ENCODE results near the gene RNF10. TPM values are rescaled to one million over a fixed set of nuclear protein-coding genes. Genes with fewer than 3 reads are reported as not detected.
A peak's percentile ranks its signal among the peaks of the same experiment; 100 is the strongest.

RNF10 gene
- total RNA-seq, 2 experiments from 2014 or later, result 441 to 446 TPM

DNA sequence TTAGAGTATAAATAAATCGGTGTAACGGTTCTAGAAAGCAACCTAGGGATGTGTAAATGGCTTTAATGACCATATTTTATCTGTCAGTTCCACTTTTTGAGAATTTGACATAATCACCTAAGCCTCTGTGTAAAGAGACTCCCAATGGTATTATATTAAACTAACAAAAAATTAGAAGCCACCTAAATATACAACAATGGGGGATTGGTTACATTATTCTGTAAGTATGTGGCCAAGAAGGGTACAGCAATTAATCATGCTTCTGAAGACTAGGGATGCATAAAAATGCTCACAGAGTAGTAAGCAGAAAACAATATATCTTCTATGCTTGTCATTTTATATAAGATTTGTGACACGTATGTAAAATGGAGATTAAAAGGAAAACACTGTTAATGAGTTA is 10.5 kb downstream of the RNF10 start:
- ChIA-PET CTCF (no interaction called here), POLR2A (no interaction called here)
- peaks cover 34% of the 10 kb centered on the region for H3K36me3 Mint-ChIP-seq (ENCODE audit: low read depth)
- no peak overlapping the region for H3K4me3 Mint-ChIP-seq
- ATAC-seq (ENCODE audit: poor library complexity) (no peak), DNase-seq (no peak)
- H3K27me3 ChIP-seq (ENCODE audit: control insufficient read depth in 1 of 2, insufficient read depth in 2 of 2, low read length in 2 of 2), result no peaks in the 10 kb centered on the region
- peaks cover 35% of the 10 kb centered on the region for H3K4me1 Mint-ChIP-seq (ENCODE audit: low read depth)
- H3K9me3 ChIP-seq (ENCODE audit: control insufficient read depth in 1 of 2, insufficient read depth in 1 of 2, low read length in 2 of 2), result no peaks in the 10 kb centered on the region
- H3K27ac ChIP-seq (ENCODE audit: low read depth in 1 of 2, low read length in 2 of 2), result no peak overlapping the region
- H3K27ac Mint-ChIP-seq, result peak overlapping the region; percentile 68
- no peak overlapping the region for H3K4me3 ChIP-seq (ENCODE audit: low read length)
- no peak for TF ChIP-seq CTCF (IDR thresholded peaks at IDR 0.05)
- peaks cover 59% of the 10 kb centered on the region for H3K36me3 ChIP-seq (ENCODE audit: insufficient read depth, low read length)
- H3K4me1 ChIP-seq (ENCODE audit: insufficient read depth, low read length), result peaks cover 52% of the 10 kb centered on the region
- no peaks in the 10 kb centered on the region for H3K9me3 Mint-ChIP-seq
- H3K27me3 Mint-ChIP-seq, result no peaks in the 10 kb centered on the region
- intact Hi-C loops (cut with DNase I, micrococcal nuclease), result no loop called here

- H3K36me3 ChIP-seq (ENCODE audit: insufficient read depth, low read length), result peaks cover 65% of the 10 kb centered on the region
- DNase-seq (no peak), ATAC-seq (ENCODE audit: poor library complexity) (no peak)
- no peaks in the 10 kb centered on the region for H3K9me3 Mint-ChIP-seq
- intact Hi-C loops (cut with DNase I, micrococcal nuclease), result no loop called here
- H3K27ac ChIP-seq (ENCODE audit: low read depth in 1 of 2, low read length in 2 of 2), result no peak overlapping the region
- H3K9me3 ChIP-seq (ENCODE audit: control insufficient read depth in 1 of 2, insufficient read depth in 1 of 2, low read length in 2 of 2), result no peaks in the 10 kb centered on the region
- POLR2A ChIA-PET, result no interaction called here
- H3K27me3 ChIP-seq (ENCODE audit: control insufficient read depth in 1 of 2, insufficient read depth in 2 of 2, low read length in 2 of 2), result no peaks in the 10 kb centered on the region
- no peak for TF ChIP-seq CTCF (IDR thresholded peaks at IDR 0.05)
- H3K4me3 Mint-ChIP-seq, result no peak overlapping the region
- peaks cover 24% of the 10 kb centered on the region for H3K36me3 Mint-ChIP-seq (ENCODE audit: low read depth)
- peaks cover 46% of the 10 kb centered on the region for H3K4me1 ChIP-seq (ENCODE audit: insufficient read depth, low read length)
- CTCF ChIA-PET, result interaction anchor here (0.5 kb wide), 1 partner anchor 262 kb away, joined by 3 read pairs; no protein-coding TSS in a partner anchor
- no peaks in the 10 kb centered on the region for H3K27me3 Mint-ChIP-seq
- H3K4me3 ChIP-seq (ENCODE audit: low read length), result no peak overlapping the region
- H3K27ac Mint-ChIP-seq, result no peak overlapping the region
- peaks cover 25% of the 10 kb centered on the region for H3K4me1 Mint-ChIP-seq (ENCODE audit: low read depth)
Measured at GRCh38 chr12:120546050-120546386, 11.9 kb downstream of the RNF10 start.

DNA sequence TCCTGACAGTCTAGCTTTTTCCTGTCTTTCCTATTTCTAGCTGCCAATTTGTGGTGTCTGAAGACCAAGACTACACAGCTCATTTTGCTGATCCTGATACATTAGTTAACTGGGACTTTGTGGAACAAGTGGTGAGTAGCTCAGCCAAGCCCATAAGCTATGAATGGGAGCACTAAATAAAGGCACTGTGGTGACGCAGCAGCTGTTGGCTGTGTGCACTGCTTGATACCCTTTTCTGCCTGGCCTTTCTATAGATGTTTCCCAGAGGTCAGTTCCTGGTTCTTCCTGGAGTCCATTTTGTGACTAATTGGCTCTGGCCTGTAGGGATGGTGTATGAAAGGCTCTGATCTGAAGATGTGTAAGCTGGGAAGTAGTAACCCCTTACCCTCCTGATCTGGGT is 20.5 kb downstream of the RNF10 start:
- TF ChIP-seq CTCF (IDR thresholded peaks at IDR 0.05), result no peak
- H3K36me3 ChIP-seq (ENCODE audit: insufficient read depth, low read length), result peaks cover 66% of the 10 kb centered on the region
- POLR2A ChIA-PET, result no interaction called here
- H3K9me3 ChIP-seq (ENCODE audit: control insufficient read depth in 1 of 2, insufficient read depth in 1 of 2, low read length in 2 of 2), result no peaks in the 10 kb centered on the region
- Mint-ChIP-seq H3K4me3 (no peak overlapping the region), H3K27ac (peak overlapping the region; percentile 58), H3K4me1 (ENCODE audit: low read depth) (peaks cover 15% of the 10 kb centered on the region), H3K9me3 (no peaks in the 10 kb centered on the region), H3K27me3 (no peaks in the 10 kb centered on the region), H3K36me3 (ENCODE audit: low read depth) (peaks cover 47% of the 10 kb centered on the region)
- ATAC-seq (ENCODE audit: poor library complexity), result no peak
- no peak overlapping the region for H3K4me3 ChIP-seq (ENCODE audit: low read length)
- intact Hi-C loops (cut with DNase I, micrococcal nuclease), result no loop called here
- DNase-seq, result no peak
- no peaks in the 10 kb centered on the region for H3K27me3 ChIP-seq (ENCODE audit: control insufficient read depth in 1 of 2, insufficient read depth in 2 of 2, low read length in 2 of 2)
- peaks cover 11% of the 10 kb centered on the region for H3K4me1 ChIP-seq (ENCODE audit: insufficient read depth, low read length)
- no peak overlapping the region for H3K27ac ChIP-seq (ENCODE audit: low read depth in 1 of 2, low read length in 2 of 2)
- CTCF ChIA-PET, result no interaction called here

All from CD4-positive, alpha-beta T cell (primary cell).